ENCODE results near the gene SIL1. TPM values are rescaled to one million over a fixed set of nuclear protein-coding genes. Genes with fewer than 3 reads are reported as not detected.

SIL1 gene
- total and polyA plus RNA-seq, 8 donors: 22.2 to 83.6 (median 33.4) TPM

DNA sequence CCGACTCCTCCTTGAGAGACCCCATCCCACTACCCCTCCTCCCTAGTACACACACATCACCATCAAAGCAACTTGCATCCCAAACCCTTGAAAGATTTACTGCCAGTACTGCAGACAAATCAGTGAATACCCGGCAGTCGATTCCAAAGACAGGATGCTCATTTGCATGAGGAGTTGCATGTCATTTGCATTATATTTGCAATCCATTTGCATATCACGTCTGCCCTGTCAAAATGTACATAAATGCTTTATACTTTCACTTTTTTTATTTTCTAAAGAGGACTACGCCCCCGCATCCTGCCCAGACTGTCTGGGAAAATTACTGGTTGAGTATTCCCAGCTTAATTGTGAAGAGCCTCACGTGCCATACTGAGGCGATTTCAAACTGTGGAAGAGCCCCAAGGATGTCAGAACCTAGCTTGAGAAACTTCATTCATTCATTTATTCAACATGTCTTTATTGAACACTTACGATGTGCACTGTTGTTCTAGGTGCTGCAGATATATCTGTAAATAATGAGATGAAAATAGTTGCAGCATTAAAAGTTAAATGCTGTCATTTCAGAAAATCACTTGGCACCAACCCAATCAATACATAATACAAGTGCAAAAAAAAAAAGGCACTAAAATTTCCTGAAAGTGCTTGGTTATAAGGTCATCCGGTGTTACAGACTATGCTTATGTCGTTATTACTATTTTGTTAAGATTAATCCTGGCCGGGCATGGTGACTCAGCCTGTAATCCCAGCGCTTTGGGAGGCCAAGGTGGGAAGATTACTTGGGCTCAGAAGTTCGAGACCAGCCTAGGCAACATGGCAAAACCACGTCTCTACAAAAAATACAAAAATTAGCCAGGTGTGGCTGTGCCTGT is 17.2 kb upstream of the SIL1 start:
- no peak for DNase-seq
- TF ChIP-seq POLR2A (IDR thresholded peaks at IDR 0.05): no peak
- TF ChIP-seq POLR2AphosphoS5 (IDR thresholded peaks at IDR 0.05): no peak
- TF ChIP-seq, protein P1, sequence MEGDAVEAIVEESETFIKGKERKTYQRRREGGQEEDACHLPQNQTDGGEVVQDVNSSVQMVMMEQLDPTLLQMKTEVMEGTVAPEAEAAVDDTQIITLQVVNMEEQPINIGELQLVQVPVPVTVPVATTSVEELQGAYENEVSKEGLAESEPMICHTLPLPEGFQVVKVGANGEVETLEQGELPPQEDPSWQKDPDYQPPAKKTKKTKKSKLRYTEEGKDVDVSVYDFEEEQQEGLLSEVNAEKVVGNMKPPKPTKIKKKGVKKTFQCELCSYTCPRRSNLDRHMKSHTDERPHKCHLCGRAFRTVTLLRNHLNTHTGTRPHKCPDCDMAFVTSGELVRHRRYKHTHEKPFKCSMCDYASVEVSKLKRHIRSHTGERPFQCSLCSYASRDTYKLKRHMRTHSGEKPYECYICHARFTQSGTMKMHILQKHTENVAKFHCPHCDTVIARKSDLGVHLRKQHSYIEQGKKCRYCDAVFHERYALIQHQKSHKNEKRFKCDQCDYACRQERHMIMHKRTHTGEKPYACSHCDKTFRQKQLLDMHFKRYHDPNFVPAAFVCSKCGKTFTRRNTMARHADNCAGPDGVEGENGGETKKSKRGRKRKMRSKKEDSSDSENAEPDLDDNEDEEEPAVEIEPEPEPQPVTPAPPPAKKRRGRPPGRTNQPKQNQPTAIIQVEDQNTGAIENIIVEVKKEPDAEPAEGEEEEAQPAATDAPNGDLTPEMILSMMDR (IDR thresholded peaks at IDR 0.05): no peak
- TF ChIP-seq EP300 (IDR thresholded peaks at IDR 0.05): no peak
- WGBS, 5 donors: 57 to 70% (median 64%) methylated on average over 15 of the region's 15 CpGs
- intact Hi-C loops (cut with DNase I; ENCODE audit: low total_unique reads): no loop called here
- H3K4me3 ChIP-seq: no peak overlapping the region
- no peaks in the 10 kb centered on the region for H3K9me3 ChIP-seq
- no peaks in the 10 kb centered on the region for H3K36me3 ChIP-seq
- H3K27me3 ChIP-seq: no peaks in the 10 kb centered on the region
- no peak overlapping the region for H3K27ac ChIP-seq
- H3K4me1 ChIP-seq: no peaks in the 10 kb centered on the region

DNA sequence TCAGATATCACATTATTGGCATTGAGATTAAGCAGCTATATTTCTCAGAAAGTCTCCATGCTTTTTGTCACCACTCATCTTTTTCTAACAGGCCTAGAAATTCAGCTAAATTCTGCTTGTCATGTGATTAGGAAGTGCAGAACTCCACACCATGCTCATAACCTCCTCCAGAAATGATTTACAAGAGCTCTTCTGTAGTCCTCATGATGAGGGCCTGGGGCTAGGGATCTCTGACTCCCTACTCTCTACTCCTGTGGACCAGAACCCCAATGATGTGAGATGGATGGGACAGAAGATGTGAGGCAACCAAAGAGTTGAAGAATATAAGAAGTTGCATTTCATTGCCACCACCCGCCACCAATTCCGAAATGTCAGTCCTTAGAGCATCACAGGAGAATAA is 16.5 kb upstream of the SIL1 start:
- no peak overlapping the region for H3K27ac ChIP-seq
- no peaks in the 10 kb centered on the region for H3K4me1 ChIP-seq
- intact Hi-C loops (cut with DNase I; ENCODE audit: low total_unique reads): no loop called here
- no peaks in the 10 kb centered on the region for H3K9me3 ChIP-seq
- no peak for DNase-seq
- 94 to 100% (median 95%) methylated on average over 2 of the region's 2 CpGs for WGBS, 5 donors
- no peaks in the 10 kb centered on the region for H3K27me3 ChIP-seq
- H3K4me3 ChIP-seq: no peak overlapping the region
- no peak for TF ChIP-seq POLR2A (IDR thresholded peaks at IDR 0.05)
- no peak for TF ChIP-seq POLR2AphosphoS5 (IDR thresholded peaks at IDR 0.05)
- TF ChIP-seq, protein P1 (IDR thresholded peaks at IDR 0.05): no peak
- no peak for TF ChIP-seq EP300 (IDR thresholded peaks at IDR 0.05)
- no peaks in the 10 kb centered on the region for H3K36me3 ChIP-seq

DNA sequence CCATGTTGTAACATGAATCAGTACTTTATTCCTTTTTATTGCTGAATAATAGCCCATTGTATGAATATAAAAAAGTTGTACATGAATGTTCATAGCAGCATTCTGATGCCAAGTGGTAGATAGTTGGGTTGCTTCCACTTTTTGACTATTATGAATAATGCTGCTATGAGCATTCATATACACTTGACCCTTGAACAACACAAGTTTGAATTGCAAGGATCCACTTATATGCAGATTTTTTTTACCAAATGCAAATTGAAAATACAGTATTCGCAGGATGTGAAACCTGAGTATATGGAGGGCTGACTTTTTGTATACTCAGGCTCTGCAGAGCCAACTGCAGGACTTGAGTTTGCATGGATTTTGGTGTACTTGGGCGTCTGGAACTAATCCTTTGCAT is 14.7 kb upstream of the SIL1 start:
- no peaks in the 10 kb centered on the region for H3K27me3 ChIP-seq
- H3K4me1 ChIP-seq: no peaks in the 10 kb centered on the region
- no peaks in the 10 kb centered on the region for H3K36me3 ChIP-seq
- H3K27ac ChIP-seq: no peak overlapping the region
- DNase-seq: no peak
- H3K9me3 ChIP-seq: no peaks in the 10 kb centered on the region
- intact Hi-C loops (cut with DNase I; ENCODE audit: low total_unique reads): no loop called here
- 67 to 90% (median 79%) methylated on average over 2 of the region's 2 CpGs for WGBS, 5 donors
- no peak overlapping the region for H3K4me3 ChIP-seq
- TF ChIP-seq, protein P1 (IDR thresholded peaks at IDR 0.05): no peak
- no peak for TF ChIP-seq EP300 (IDR thresholded peaks at IDR 0.05)
- TF ChIP-seq POLR2AphosphoS5 (IDR thresholded peaks at IDR 0.05): no peak

DNA sequence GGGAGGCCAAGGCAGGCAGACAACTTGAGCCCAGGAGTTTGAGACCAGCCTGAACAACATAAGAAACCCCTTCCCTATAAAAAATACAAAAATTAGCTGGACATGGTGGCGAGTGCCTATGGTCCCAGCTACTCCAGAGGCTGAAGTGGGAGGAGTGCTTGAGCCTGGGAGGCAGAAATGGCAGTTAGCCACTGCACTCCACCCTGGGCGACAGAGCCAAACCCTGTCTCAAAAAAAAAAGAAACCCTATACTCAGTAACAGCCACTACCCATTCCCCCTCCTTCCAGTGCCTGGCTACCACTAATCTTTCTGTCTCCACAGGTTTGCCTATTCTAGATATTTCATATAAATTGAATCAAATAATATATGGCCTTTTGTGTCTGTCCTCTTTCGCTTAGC is 14.3 kb upstream of the SIL1 start:
- H3K36me3 ChIP-seq: no peaks in the 10 kb centered on the region
- 67 to 79% (median 72%) methylated on average over 3 of the region's 3 CpGs for WGBS, 5 donors
- H3K9me3 ChIP-seq: no peaks in the 10 kb centered on the region
- no peak overlapping the region for H3K27ac ChIP-seq
- no peak for DNase-seq
- no peak overlapping the region for H3K4me3 ChIP-seq
- H3K27me3 ChIP-seq: no peaks in the 10 kb centered on the region
- intact Hi-C loops (cut with DNase I; ENCODE audit: low total_unique reads): no loop called here
- no peaks in the 10 kb centered on the region for H3K4me1 ChIP-seq
- no peak for TF ChIP-seq EP300 (IDR thresholded peaks at IDR 0.05)
- TF ChIP-seq, protein P1 (IDR thresholded peaks at IDR 0.05): no peak
- no peak for TF ChIP-seq POLR2A (IDR thresholded peaks at IDR 0.05)
- TF ChIP-seq POLR2AphosphoS5 (IDR thresholded peaks at IDR 0.05): no peak
